ENCODE results near the gene PYCARD.

DNA sequence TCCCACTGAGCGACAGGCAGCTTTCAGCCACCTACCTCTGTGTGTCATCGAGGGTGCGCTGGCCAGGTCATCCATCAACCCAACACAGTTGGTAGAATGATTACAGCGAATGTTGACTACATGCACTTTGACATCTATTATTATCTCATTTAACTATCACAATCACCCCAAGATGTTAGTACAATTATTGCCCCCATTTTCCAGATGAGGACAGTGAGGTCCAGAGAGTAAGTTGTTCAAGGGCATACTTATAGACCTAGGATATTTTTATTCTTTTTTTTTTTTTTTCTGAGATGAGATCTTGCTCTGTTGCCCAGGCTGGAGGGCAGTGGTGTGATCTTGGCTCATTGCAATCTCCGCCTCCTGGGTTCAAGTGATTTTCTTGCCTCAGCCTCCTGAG is 48.9 kb upstream of the PYCARD start:
- TF ChIP-seq POLR2AphosphoS5 (IDR thresholded peaks at IDR 0.05; ENCODE audit: low read depth, low read length): no peak
- TF ChIP-seq TAF1 (IDR thresholded peaks at IDR 0.05; ENCODE audit: borderline replicate concordance, insufficient read depth, low read length): no peak
- TF ChIP-seq, protein P1, sequence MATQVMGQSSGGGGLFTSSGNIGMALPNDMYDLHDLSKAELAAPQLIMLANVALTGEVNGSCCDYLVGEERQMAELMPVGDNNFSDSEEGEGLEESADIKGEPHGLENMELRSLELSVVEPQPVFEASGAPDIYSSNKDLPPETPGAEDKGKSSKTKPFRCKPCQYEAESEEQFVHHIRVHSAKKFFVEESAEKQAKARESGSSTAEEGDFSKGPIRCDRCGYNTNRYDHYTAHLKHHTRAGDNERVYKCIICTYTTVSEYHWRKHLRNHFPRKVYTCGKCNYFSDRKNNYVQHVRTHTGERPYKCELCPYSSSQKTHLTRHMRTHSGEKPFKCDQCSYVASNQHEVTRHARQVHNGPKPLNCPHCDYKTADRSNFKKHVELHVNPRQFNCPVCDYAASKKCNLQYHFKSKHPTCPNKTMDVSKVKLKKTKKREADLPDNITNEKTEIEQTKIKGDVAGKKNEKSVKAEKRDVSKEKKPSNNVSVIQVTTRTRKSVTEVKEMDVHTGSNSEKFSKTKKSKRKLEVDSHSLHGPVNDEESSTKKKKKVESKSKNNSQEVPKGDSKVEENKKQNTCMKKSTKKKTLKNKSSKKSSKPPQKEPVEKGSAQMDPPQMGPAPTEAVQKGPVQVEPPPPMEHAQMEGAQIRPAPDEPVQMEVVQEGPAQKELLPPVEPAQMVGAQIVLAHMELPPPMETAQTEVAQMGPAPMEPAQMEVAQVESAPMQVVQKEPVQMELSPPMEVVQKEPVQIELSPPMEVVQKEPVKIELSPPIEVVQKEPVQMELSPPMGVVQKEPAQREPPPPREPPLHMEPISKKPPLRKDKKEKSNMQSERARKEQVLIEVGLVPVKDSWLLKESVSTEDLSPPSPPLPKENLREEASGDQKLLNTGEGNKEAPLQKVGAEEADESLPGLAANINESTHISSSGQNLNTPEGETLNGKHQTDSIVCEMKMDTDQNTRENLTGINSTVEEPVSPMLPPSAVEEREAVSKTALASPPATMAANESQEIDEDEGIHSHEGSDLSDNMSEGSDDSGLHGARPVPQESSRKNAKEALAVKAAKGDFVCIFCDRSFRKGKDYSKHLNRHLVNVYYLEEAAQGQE (IDR thresholded peaks at IDR 0.05; ENCODE audit: insufficient read depth in 1 of 2, low read depth in 2 of 2, low read length in 2 of 2): no peak
- no peak for TF ChIP-seq FOXP2 (optimal IDR thresholded peaks at IDR 0.05; ENCODE audit: borderline replicate concordance, extremely low read depth, extremely low read length, insufficient read depth)
- no peak for TF ChIP-seq SIN3A (IDR thresholded peaks at IDR 0.05; ENCODE audit: borderline replicate concordance, insufficient read depth, low read length)
